Breast epithelium (tissue), 4 donors: ENCODE measurements around the gene AZI2. TPM values are rescaled to one million over a fixed set of nuclear protein-coding genes. Genes with fewer than 3 reads are reported as not detected.

Experiments
- DNase-seq, 2 donors: peaks; one replicate each; pipeline ENCODE4 v3.0.0-alpha.2; 2019; ENCODE audit warnings: low spot score in 2 of 2
- H3K27ac ChIP-seq, 2 donors: fragments of 200-600 bp; sonication (generic) in 1 of 2; one replicate each; pipeline ENCODE4 v1.5.1; 2016 to 2019; ENCODE audit warnings: mild to moderate bottlenecking in 1 of 2
- H3K27me3 ChIP-seq, 2 donors: fragments of 200-600 bp; sonication (generic) in 1 of 2; one replicate each; pipeline versions ENCODE4 v1.5.1 to v1.6.0; 2017 to 2019; ENCODE audit warnings: control low read depth in 1 of 2, mild to moderate bottlenecking in 1 of 2
- H3K36me3 ChIP-seq: fragments of 200-600 bp; one replicate; pipeline ENCODE4 v1.5.1; 2019
- H3K4me1 ChIP-seq, 2 donors: fragments of 200-600 bp; sonication (generic); one replicate each; pipeline ENCODE4 v1.5.1; 2016 to 2019; ENCODE audit warnings: control low read depth in 1 of 2
- H3K4me3 ChIP-seq, 3 donors: fragments of 200-600 bp; sonication (generic); 1 replicate in 2 of 3; 2 replicates in 1 of 3; pipeline ENCODE4 v1.5.1; 2016 to 2019; ENCODE audit warnings: mild to moderate bottlenecking in 3 of 3, moderate library complexity in 2 of 3
- H3K9me3 ChIP-seq, 2 donors: fragments of 200-600 bp; sonication (generic) in 1 of 2; one replicate each; pipeline ENCODE4 v1.5.1; 2016 to 2019; ENCODE audit warnings: control low read depth in 1 of 2
- POLR2A ChIP-seq: fragments of 450-650 bp; IDR thresholded peaks from one replicate; pipeline ENCODE4 v1.6.1; 2016; ENCODE audit warnings: antibody characterized with exemption, mild to moderate bottlenecking, moderate library complexity
- POLR2AphosphoS5 ChIP-seq, 3 donors: sonication (generic); formaldehyde crosslinking; IDR thresholded peaks; one replicate each; pipeline ENCODE4 v1.6.1; 2017; ENCODE audit warnings: antibody characterized with exemption in 3 of 3
- intact Hi-C: fragments of 100-400 bp; cut with DNase I; formaldehyde crosslinking; loops from one replicate; pipeline ENCODE4 v1.15.1; 2023; ENCODE audit warnings: low total_unique reads
- total RNA-seq, 3 donors: library from RNA; depleted of rRNA; stranded (reverse); fragments of >200 nt; gene quantifications; one replicate each; pipeline ENCODE4 v1.1.0, GENCODE V29; 2016
- TF ChIP-seq, protein P1 (sequence below), 3 donors: fragments of 450-650 bp; IDR thresholded peaks; one replicate each; pipeline ENCODE4 v1.5.1; 2016 to 2017; ENCODE audit warnings: antibody characterized with exemption in 3 of 3, mild to moderate bottlenecking in 3 of 3, moderate library complexity in 3 of 3

The AZI2 gene
- total RNA-seq, 3 donors from 2014 or later: 68.6 to 193 (median 111) TPM

DNA sequence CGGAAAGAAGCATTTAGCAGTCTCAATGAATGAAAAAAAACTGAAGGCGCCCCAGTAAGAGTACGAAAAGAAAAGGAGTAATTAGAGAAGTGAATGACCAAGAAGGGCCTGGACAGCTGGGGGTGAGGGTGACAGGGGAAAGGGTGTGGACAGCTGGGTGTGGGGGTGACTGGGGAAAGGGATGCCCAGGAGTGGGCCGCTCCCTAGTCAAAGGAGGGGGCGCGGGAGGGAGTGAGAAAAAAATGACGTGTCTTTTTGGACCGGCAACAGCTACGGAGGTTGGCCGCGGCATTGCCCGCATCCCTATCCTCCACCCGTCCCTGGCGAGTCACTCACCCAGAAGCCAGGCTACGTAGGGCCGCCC, 377 bp downstream of the AZI2 start:
- Histone ChIP-seq H3K4me3 (peak overlapping the region; percentile 67 to 84 (median 70)), H3K27me3 (no peaks in the 10 kb centered on the region), H3K9me3 (peaks cover 0 to 8% of the 10 kb centered on the region in 2 donors), H3K27ac (peak overlapping the region; percentile 98 to 99), H3K4me1 (peaks cover 0 to 5% of the 10 kb centered on the region in 2 donors), H3K36me3 (no peaks in the 10 kb centered on the region)
- intact Hi-C loops: no loop called here
- TF ChIP-seq, protein P1, sequence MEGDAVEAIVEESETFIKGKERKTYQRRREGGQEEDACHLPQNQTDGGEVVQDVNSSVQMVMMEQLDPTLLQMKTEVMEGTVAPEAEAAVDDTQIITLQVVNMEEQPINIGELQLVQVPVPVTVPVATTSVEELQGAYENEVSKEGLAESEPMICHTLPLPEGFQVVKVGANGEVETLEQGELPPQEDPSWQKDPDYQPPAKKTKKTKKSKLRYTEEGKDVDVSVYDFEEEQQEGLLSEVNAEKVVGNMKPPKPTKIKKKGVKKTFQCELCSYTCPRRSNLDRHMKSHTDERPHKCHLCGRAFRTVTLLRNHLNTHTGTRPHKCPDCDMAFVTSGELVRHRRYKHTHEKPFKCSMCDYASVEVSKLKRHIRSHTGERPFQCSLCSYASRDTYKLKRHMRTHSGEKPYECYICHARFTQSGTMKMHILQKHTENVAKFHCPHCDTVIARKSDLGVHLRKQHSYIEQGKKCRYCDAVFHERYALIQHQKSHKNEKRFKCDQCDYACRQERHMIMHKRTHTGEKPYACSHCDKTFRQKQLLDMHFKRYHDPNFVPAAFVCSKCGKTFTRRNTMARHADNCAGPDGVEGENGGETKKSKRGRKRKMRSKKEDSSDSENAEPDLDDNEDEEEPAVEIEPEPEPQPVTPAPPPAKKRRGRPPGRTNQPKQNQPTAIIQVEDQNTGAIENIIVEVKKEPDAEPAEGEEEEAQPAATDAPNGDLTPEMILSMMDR (IDR thresholded peaks at IDR 0.05): no peak
- TF ChIP-seq POLR2AphosphoS5 (IDR thresholded peaks at IDR 0.05) (no peak), POLR2A (no peak)
- DNase-seq: no peak

DNA sequence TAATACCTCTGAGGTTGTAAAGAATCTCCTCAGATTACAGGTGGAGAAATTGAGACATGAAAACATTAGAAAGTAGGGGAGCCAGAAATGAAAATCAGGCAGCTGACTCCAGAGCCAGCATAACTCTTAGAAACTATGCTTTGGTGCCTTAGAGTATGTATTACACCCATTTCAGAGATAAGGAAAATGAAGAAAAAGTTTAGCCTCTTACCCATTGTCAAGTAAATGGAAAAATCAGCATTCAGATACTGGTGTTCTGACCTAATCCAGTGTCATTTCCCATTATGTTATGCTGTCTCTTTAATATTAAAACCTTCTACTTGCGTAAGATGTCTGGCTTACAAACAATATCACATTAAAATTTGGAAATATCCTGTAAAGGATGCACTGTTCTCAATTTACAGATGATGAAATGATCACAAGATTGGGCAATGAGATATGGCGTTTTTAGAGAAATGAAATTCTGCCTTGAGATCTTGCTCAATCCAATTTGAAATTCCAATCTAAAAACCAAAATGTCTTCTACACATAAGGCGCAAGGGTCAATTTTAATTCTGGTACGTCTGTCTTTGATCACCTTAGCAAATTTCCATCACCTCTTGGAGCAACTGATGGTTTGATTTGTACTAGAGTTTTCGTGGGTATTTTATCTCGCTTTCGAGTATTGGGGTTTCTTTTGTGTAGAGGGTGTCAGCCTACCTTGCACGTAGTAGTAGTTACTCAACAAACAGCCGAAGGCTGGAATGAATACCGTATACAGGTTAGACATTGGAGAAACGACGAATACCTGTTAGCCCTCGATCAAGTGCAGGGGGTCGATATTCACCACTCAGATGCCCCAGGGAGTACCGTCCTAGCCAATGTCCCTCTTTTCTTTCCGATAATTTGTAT, 1.0 kb downstream of the AZI2 start:
- no peaks in the 10 kb centered on the region for H3K27me3 ChIP-seq
- TF ChIP-seq POLR2AphosphoS5 (IDR thresholded peaks at IDR 0.05): peak in 2 of 3 donors; percentile 12 to 16
- TF ChIP-seq, protein P1 (IDR thresholded peaks at IDR 0.05): no peak
- peaks cover 0 to 7% of the 10 kb centered on the region in 2 donors for H3K9me3 ChIP-seq
- no peak for DNase-seq
- intact Hi-C loops: no loop called here
- peaks cover 0 to 5% of the 10 kb centered on the region in 2 donors for H3K4me1 ChIP-seq
- no peaks in the 10 kb centered on the region for H3K36me3 ChIP-seq
- H3K27ac ChIP-seq: peak overlapping the region; percentile 98 to 99
- H3K4me3 ChIP-seq: peak overlapping the region; percentile 67 to 84 (median 70)

DNA sequence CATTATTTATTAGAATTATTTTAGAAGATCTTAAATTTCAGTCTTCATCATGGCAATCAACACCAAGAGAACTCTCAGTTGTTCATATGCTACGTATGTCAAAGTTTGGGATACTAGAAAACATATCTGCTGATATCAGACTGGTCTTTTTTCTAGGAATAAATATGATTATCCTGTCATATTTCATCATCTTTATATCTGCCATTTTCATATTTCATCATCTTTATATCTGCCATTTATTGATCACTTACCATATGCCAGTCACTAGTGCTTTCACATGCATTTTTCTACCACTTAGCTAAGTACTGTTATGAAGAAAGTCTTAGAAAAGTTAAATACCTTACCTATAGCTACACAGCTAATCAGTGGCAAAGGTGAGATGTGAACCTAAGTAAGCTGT, 2.9 kb downstream of the AZI2 start:
- H3K4me3 ChIP-seq: peak overlapping the region in 1 of 3 donors; percentile 84
- H3K36me3 ChIP-seq: no peaks in the 10 kb centered on the region
- TF ChIP-seq POLR2AphosphoS5 (IDR thresholded peaks at IDR 0.05) (no peak), POLR2A (no peak)
- TF ChIP-seq, protein P1 (IDR thresholded peaks at IDR 0.05): no peak
- no peaks in the 10 kb centered on the region for H3K9me3 ChIP-seq
- intact Hi-C loops: no loop called here
- DNase-seq: no peak
- peaks cover 0 to 5% of the 10 kb centered on the region in 2 donors for H3K4me1 ChIP-seq
- H3K27me3 ChIP-seq: no peaks in the 10 kb centered on the region
- H3K27ac ChIP-seq: peak overlapping the region in 1 of 2 donors; percentile 20

DNA sequence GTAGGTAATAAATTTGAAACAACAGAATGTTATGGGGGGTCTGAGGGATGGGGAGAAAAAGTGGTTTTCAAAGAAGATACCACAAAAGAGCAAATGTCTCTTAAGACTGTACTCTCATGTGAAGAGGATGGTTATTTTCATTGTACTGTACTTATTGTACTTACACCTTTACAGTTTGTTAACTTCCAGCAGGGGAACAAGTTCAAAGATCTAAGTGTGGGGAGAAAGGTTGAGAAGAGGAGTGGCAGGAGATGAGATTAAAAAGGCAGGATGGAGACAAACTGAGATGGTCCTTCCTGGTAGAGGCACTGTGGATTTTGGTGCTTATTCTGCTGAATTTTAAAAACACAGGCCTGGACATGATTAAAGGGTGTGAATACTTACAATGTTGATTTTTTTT, 5.5 kb downstream of the AZI2 start:
- Histone ChIP-seq H3K27ac (no peak overlapping the region), H3K36me3 (no peaks in the 10 kb centered on the region), H3K4me1 (peaks cover 0 to 5% of the 10 kb centered on the region in 2 donors), H3K27me3 (no peaks in the 10 kb centered on the region), H3K9me3 (no peaks in the 10 kb centered on the region), H3K4me3 (peak overlapping the region in 1 of 3 donors; percentile 32)
- intact Hi-C loops: no loop called here
- DNase-seq: no peak
- TF ChIP-seq POLR2A: no peak
- TF ChIP-seq POLR2AphosphoS5 (IDR thresholded peaks at IDR 0.05): no peak
- TF ChIP-seq, protein P1 (IDR thresholded peaks at IDR 0.05): no peak

DNA sequence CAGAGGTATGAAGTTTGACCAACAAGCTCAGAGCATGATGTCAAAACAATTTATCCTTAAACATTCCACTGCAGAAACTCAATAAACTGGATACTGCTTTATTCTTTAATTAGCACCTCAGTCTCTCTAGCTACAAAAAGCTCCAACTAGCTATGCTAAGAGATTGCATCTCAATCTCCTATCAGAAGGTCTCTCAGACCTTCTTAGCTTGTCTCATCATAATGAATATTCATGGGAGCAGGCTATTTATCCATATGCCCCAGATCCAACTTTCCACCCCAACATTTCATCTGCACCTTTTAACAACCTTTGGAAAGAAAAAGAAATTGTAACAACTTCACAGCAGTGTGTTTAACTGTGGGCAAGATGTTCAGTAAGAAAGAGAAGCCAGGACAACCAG, 11.4 kb downstream of the AZI2 start:
- no peaks in the 10 kb centered on the region for H3K9me3 ChIP-seq
- H3K36me3 ChIP-seq: no peaks in the 10 kb centered on the region
- DNase-seq: no peak
- TF ChIP-seq POLR2AphosphoS5 (IDR thresholded peaks at IDR 0.05): no peak
- TF ChIP-seq, protein P1 (IDR thresholded peaks at IDR 0.05): no peak
- TF ChIP-seq POLR2A: no peak
- H3K27me3 ChIP-seq: no peaks in the 10 kb centered on the region
- intact Hi-C loops: no loop called here
- no peaks in the 10 kb centered on the region for H3K4me1 ChIP-seq
- H3K27ac ChIP-seq: no peak overlapping the region
- no peak overlapping the region for H3K4me3 ChIP-seq
